Measurements from ENCODE around the gene AKR1C2. TPM values are rescaled to one million over a fixed set of nuclear protein-coding genes. Genes with fewer than 3 reads are reported as not detected.
"Not testable (repeated sequence)": the region's sequence is repeated elsewhere in the genome, so short reads cannot be mapped to it uniquely, and the experiment has no call there.

AKR1C2 gene
- polyA plus RNA-seq, 1 donor from 2014 or later: 170 TPM

DNA sequence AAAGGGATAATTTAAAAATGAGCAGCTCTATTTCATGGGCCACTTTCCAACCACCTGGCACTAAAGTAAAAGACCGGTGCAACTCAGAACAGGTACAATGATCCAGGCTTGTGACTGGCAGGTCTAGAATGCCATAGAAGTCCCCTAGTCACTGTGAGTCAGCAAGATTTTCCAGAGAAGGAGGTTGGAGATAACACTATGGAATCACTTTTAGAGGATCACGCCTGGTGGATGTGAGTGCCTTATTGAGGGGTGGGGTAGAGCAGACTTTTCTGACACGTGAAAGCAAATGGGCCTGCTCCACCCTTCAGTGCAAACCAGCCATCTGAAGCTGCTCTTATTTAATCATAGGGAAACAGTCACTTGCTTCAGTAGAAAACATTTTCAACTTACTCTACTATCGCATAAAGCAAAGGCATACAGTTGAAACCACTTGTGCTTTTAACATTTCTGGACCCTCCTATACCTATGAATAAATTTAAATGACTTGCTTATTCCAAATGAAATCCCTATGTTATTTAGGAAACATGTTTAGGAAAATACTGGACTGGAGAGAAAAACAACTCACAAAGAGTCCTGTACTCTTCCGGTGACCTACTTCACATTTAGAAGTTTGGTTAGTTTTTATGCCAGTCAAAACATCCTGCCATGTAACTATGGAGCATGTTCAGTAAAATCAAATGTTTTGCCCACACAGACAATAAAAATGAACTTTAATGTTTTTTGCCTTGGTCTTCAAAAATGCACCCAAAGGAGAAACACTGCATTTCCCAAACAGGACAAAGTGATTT, 61.9 kb downstream of the AKR1C2 start:
- Histone ChIP-seq H3K4me3 (ENCODE audit: low read length) (no peak overlapping the region), H3K9me3 (ENCODE audit: low read length) (no peaks in the 10 kb centered on the region), H3F3A (ENCODE audit: insufficient read depth, low read length, poor library complexity, severe bottlenecking) (no peaks in the 10 kb centered on the region), H3K79me2 (replicated peaks; ENCODE audit: insufficient read depth, low read length) (no peaks in the 10 kb centered on the region), H3K4me2 (ENCODE audit: low read length) (no peak overlapping the region), H3K9me2 (ENCODE audit: insufficient read depth, low read length) (no peaks in the 10 kb centered on the region), H3K9ac (ENCODE audit: low read length) (no peak overlapping the region), H2AFZ (ENCODE audit: low read depth, low read length) (no peak overlapping the region), H3K27me3 (ENCODE audit: insufficient read depth, low read depth, low read length) (no peaks in the 10 kb centered on the region), H3K36me3 (ENCODE audit: insufficient read depth, low read length) (no peaks in the 10 kb centered on the region), H4K20me1 (ENCODE audit: insufficient read depth) (no peaks in the 10 kb centered on the region), H3K27ac (ENCODE audit: low read length) (no peak overlapping the region)
- TF ChIP-seq, protein P1, sequence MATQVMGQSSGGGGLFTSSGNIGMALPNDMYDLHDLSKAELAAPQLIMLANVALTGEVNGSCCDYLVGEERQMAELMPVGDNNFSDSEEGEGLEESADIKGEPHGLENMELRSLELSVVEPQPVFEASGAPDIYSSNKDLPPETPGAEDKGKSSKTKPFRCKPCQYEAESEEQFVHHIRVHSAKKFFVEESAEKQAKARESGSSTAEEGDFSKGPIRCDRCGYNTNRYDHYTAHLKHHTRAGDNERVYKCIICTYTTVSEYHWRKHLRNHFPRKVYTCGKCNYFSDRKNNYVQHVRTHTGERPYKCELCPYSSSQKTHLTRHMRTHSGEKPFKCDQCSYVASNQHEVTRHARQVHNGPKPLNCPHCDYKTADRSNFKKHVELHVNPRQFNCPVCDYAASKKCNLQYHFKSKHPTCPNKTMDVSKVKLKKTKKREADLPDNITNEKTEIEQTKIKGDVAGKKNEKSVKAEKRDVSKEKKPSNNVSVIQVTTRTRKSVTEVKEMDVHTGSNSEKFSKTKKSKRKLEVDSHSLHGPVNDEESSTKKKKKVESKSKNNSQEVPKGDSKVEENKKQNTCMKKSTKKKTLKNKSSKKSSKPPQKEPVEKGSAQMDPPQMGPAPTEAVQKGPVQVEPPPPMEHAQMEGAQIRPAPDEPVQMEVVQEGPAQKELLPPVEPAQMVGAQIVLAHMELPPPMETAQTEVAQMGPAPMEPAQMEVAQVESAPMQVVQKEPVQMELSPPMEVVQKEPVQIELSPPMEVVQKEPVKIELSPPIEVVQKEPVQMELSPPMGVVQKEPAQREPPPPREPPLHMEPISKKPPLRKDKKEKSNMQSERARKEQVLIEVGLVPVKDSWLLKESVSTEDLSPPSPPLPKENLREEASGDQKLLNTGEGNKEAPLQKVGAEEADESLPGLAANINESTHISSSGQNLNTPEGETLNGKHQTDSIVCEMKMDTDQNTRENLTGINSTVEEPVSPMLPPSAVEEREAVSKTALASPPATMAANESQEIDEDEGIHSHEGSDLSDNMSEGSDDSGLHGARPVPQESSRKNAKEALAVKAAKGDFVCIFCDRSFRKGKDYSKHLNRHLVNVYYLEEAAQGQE (IDR thresholded peaks at IDR 0.05; ENCODE audit: borderline replicate concordance): no peak
- TF ChIP-seq EP300 (conservative IDR thresholded peaks at IDR 0.05; ENCODE audit: poor library complexity, severe bottlenecking): no peak
- TF ChIP-seq POLR2AphosphoS5 (IDR thresholded peaks at IDR 0.05): no peak
- TF ChIP-seq, protein P2, sequence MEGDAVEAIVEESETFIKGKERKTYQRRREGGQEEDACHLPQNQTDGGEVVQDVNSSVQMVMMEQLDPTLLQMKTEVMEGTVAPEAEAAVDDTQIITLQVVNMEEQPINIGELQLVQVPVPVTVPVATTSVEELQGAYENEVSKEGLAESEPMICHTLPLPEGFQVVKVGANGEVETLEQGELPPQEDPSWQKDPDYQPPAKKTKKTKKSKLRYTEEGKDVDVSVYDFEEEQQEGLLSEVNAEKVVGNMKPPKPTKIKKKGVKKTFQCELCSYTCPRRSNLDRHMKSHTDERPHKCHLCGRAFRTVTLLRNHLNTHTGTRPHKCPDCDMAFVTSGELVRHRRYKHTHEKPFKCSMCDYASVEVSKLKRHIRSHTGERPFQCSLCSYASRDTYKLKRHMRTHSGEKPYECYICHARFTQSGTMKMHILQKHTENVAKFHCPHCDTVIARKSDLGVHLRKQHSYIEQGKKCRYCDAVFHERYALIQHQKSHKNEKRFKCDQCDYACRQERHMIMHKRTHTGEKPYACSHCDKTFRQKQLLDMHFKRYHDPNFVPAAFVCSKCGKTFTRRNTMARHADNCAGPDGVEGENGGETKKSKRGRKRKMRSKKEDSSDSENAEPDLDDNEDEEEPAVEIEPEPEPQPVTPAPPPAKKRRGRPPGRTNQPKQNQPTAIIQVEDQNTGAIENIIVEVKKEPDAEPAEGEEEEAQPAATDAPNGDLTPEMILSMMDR (IDR thresholded peaks at IDR 0.05; ENCODE audit: poor library complexity, severe bottlenecking): no peak
- TF ChIP-seq SMC3 (conservative IDR thresholded peaks at IDR 0.05; ENCODE audit: poor library complexity): no peak
- no peak for TF ChIP-seq TAF1 (IDR thresholded peaks at IDR 0.05; ENCODE audit: low read depth)
- no peak for TF ChIP-seq MXI1 (conservative IDR thresholded peaks at IDR 0.05; ENCODE audit: poor library complexity, severe bottlenecking)
- TF ChIP-seq RAD21 (conservative IDR thresholded peaks at IDR 0.05): no peak
- TF ChIP-seq EZH2 (IDR thresholded peaks at IDR 0.05; ENCODE audit: borderline replicate concordance, insufficient read depth, low read length, poor library complexity, severe bottlenecking): no peak

DNA sequence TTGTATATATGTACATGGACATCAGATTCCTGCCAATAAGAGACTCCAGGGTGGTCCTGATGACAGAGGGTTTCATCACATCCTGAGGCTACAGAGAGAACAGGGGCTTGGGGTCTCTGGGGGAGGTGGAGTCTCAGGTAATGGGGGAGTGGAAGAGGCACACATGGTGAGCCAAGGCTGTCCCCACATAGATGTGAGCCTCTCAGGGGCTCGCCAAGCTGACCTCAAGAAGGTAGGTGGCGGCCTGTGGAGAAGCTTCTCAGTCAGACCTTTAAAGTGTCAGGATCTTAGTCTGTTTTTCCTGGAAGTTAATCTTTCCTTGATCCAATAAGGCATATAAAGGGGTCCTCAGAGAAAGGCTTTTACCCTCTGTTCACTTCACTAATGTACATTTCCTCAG, 62.7 kb downstream of the AKR1C2 start:
- not testable (repeated sequence) for H3K9ac ChIP-seq (ENCODE audit: low read length); H3K27me3 ChIP-seq (ENCODE audit: insufficient read depth, low read depth, low read length); H3K36me3 ChIP-seq (ENCODE audit: insufficient read depth, low read length); H3K4me3 ChIP-seq (ENCODE audit: low read length); H3K79me2 ChIP-seq (replicated peaks; ENCODE audit: insufficient read depth, low read length); H2AFZ ChIP-seq (ENCODE audit: low read depth, low read length); H4K20me1 ChIP-seq (ENCODE audit: insufficient read depth); H3K9me3 ChIP-seq (ENCODE audit: low read length); H3K27ac ChIP-seq (ENCODE audit: low read length); H3K4me2 ChIP-seq (ENCODE audit: low read length); H3K9me2 ChIP-seq (ENCODE audit: insufficient read depth, low read length); H3F3A ChIP-seq (ENCODE audit: insufficient read depth, low read length, poor library complexity, severe bottlenecking)

DNA sequence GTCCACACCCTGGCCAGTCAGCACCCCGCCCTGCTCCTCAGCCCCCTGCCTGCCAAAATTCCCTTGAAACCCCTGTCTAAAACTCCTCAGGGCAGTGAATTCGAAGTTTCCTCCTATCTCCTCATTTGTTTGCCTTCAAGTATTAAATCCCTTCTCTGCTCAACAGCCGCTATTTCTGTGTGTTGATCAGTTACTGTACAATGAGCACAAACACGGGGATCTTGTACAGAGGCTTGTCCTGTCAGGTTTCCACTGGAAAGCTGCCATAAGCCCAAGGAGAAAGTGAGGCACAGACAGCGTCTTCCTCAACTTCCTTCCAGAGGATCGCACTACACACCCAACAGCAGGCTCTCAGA, 63.6 kb downstream of the AKR1C2 start:
- H3K9ac ChIP-seq (ENCODE audit: low read length); H2AFZ ChIP-seq (ENCODE audit: low read depth, low read length); H3K4me3 ChIP-seq (ENCODE audit: low read length); H3K27ac ChIP-seq (ENCODE audit: low read length); H3K9me2 ChIP-seq (ENCODE audit: insufficient read depth, low read length); H3K36me3 ChIP-seq (ENCODE audit: insufficient read depth, low read length); H3K79me2 ChIP-seq (replicated peaks; ENCODE audit: insufficient read depth, low read length); H3K9me3 ChIP-seq (ENCODE audit: low read length); H3K4me2 ChIP-seq (ENCODE audit: low read length); H3K27me3 ChIP-seq (ENCODE audit: insufficient read depth, low read depth, low read length); H3F3A ChIP-seq (ENCODE audit: insufficient read depth, low read length, poor library complexity, severe bottlenecking); H4K20me1 ChIP-seq (ENCODE audit: insufficient read depth): not testable (repeated sequence)

Data from neural cell (in vitro differentiated cells).